A549 (cell line): ENCODE data around the gene HLA-DQB1.
"Not testable (repeated sequence)": the region's sequence is repeated elsewhere in the genome, so short reads cannot be mapped to it uniquely, and the experiment has no call there.

Source experiments
- CHD4 ChIP-seq: fragments of 200-600 bp; sonication (generic); IDR thresholded peaks from 2 replicates; pipeline ENCODE4 v1.6.1; 2016; ENCODE audit warnings: antibody characterized with exemption, mild to moderate bottlenecking, borderline replicate concordance
- CTCF ChIP-seq: fragments of >200 bp; sonication (Bioruptor Twin); formaldehyde crosslinking; IDR thresholded peaks from 3 replicates; pipeline ENCODE4 v1.5.1; 2016
- EP300 ChIP-seq, 2 experiments: fragments of >200 bp; sonication (Bioruptor Twin); formaldehyde crosslinking; IDR thresholded peaks; 2 replicates in 1 of 2; 3 replicates in 1 of 2; pipeline ENCODE4 v1.6.1; 2016 to 2017
- HOXA7 ChIP-seq: fragments of 250-450 bp; sonication (Bioruptor Pico); IDR thresholded peaks from 2 replicates; pipeline ENCODE4 v1.5.0; 2020; ENCODE audit warnings: mild to moderate bottlenecking, moderate library complexity
- NR3C1 ChIP-seq: fragments of >200 bp; sonication (Bioruptor Twin); formaldehyde crosslinking; IDR thresholded peaks from 3 replicates; pipeline ENCODE4 v1.6.1; 2017
- REST ChIP-seq: fragments of 200-600 bp; sonication (generic); IDR thresholded peaks from 2 replicates; pipeline ENCODE4 v1.6.1; 2016; ENCODE audit warnings: antibody characterized with exemption, mild to moderate bottlenecking, moderate library complexity
- RFX5 ChIP-seq: fragments of 450-650 bp; IDR thresholded peaks from 2 replicates; pipeline ENCODE4 v1.7.1; 2014; ENCODE audit warnings: antibody characterized with exemption, mild to moderate bottlenecking, moderate library complexity
- SREBF2 ChIP-seq: fragments of 450-650 bp; IDR thresholded peaks from 2 replicates; pipeline ENCODE4 v1.6.1; 2014; ENCODE audit warnings: mild to moderate bottlenecking, moderate library complexity
- USF2 ChIP-seq: fragments of 450-650 bp; IDR thresholded peaks from 2 replicates; pipeline ENCODE4 v1.6.1; 2014; ENCODE audit warnings: antibody characterized with exemption

- TF ChIP-seq RFX5; CHD4; CTCF; REST; NR3C1; SREBF2; HOXA7 (CRISPR knock-in tag); EP300 (IDR thresholded peaks at IDR 0.05); USF2: not testable (repeated sequence)
These were observed 38.7 kb upstream of the HLA-DQB1 start for GRCh38 chr6:32705164-32705563.
